ENCODE results near the gene RC3H2. TPM values are rescaled to one million over a fixed set of nuclear protein-coding genes. Genes with fewer than 3 reads are reported as not detected.

Gene RC3H2
- total and polyA plus RNA-seq, 2 of the 13 experiments (the other 11 are each of a cell fraction or from before 2014, with no cell fraction given): 21.0 to 36.4 TPM

GRCh38 chr9:122940749-122941581 lies 35.8 kb upstream of the RC3H2 start, which contains the start of gene RABGAP1 (continued):
- TF ChIP-seq PAX8 (CRISPR knock-in tag; IDR thresholded peaks at IDR 0.05; ENCODE audit: borderline replicate concordance) (no peak), TOE1 (CRISPR knock-in tag; IDR thresholded peaks at IDR 0.05) (no peak), IRF2 (CRISPR knock-in tag; IDR thresholded peaks at IDR 0.05) (no peak), KLF6 (CRISPR knock-in tag; IDR thresholded peaks at IDR 0.05) (no peak), CHD4 (IDR thresholded peaks at IDR 0.05; ENCODE audit: borderline replicate concordance, low read length) (no peak), KDM6A (CRISPR knock-in tag; IDR thresholded peaks at IDR 0.05; ENCODE audit: low read depth) (no peak), ZNF883 (CRISPR knock-in tag; IDR thresholded peaks at IDR 0.05; ENCODE audit: not compliant biosample characterization) (no peak), GPBP1L1 (CRISPR knock-in tag; IDR thresholded peaks at IDR 0.05) (no peak), CENPT (CRISPR knock-in tag; IDR thresholded peaks at IDR 0.05; ENCODE audit: low read depth) (no peak), IRX3 (CRISPR knock-in tag; IDR thresholded peaks at IDR 0.05; ENCODE audit: borderline replicate concordance, low read depth) (no peak), ZNF781 (CRISPR knock-in tag; IDR thresholded peaks at IDR 0.05; ENCODE audit: borderline replicate concordance, not compliant biosample characterization) (no peak), ZNF224 (CRISPR knock-in tag; IDR thresholded peaks at IDR 0.05) (no peak), NFE2L1 (CRISPR knock-in tag; IDR thresholded peaks at IDR 0.05; ENCODE audit: borderline replicate concordance) (no peak), DRAP1 (CRISPR knock-in tag; IDR thresholded peaks at IDR 0.05) (peak; percentile 66), MZF1 (CRISPR knock-in tag; IDR thresholded peaks at IDR 0.05; ENCODE audit: borderline replicate concordance) (no peak), EZH2 (conservative IDR thresholded peaks at IDR 0.05; ENCODE audit: low read depth, low read length) (no peak)
- TF ChIP-seq, protein P1, sequence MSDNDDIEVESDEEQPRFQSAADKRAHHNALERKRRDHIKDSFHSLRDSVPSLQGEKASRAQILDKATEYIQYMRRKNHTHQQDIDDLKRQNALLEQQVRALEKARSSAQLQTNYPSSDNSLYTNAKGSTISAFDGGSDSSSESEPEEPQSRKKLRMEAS (IDR thresholded peaks at IDR 0.05): peak; percentile 37; the same call in 1 of the 2 replicates
- TF ChIP-seq, protein P2, sequence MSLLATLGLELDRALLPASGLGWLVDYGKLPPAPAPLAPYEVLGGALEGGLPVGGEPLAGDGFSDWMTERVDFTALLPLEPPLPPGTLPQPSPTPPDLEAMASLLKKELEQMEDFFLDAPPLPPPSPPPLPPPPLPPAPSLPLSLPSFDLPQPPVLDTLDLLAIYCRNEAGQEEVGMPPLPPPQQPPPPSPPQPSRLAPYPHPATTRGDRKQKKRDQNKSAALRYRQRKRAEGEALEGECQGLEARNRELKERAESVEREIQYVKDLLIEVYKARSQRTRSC (CRISPR knock-in tag; IDR thresholded peaks at IDR 0.05; ENCODE audit: low read depth): no peak
- TF ChIP-seq, protein P3, sequence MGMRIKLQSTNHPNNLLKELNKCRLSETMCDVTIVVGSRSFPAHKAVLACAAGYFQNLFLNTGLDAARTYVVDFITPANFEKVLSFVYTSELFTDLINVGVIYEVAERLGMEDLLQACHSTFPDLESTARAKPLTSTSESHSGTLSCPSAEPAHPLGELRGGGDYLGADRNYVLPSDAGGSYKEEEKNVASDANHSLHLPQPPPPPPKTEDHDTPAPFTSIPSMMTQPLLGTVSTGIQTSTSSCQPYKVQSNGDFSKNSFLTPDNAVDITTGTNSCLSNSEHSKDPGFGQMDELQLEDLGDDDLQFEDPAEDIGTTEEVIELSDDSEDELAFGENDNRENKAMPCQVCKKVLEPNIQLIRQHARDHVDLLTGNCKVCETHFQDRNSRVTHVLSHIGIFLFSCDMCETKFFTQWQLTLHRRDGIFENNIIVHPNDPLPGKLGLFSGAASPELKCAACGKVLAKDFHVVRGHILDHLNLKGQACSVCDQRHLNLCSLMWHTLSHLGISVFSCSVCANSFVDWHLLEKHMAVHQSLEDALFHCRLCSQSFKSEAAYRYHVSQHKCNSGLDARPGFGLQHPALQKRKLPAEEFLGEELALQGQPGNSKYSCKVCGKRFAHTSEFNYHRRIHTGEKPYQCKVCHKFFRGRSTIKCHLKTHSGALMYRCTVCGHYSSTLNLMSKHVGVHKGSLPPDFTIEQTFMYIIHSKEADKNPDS (CRISPR knock-in tag; IDR thresholded peaks at IDR 0.05): no peak
- TF ChIP-seq, protein P4, sequence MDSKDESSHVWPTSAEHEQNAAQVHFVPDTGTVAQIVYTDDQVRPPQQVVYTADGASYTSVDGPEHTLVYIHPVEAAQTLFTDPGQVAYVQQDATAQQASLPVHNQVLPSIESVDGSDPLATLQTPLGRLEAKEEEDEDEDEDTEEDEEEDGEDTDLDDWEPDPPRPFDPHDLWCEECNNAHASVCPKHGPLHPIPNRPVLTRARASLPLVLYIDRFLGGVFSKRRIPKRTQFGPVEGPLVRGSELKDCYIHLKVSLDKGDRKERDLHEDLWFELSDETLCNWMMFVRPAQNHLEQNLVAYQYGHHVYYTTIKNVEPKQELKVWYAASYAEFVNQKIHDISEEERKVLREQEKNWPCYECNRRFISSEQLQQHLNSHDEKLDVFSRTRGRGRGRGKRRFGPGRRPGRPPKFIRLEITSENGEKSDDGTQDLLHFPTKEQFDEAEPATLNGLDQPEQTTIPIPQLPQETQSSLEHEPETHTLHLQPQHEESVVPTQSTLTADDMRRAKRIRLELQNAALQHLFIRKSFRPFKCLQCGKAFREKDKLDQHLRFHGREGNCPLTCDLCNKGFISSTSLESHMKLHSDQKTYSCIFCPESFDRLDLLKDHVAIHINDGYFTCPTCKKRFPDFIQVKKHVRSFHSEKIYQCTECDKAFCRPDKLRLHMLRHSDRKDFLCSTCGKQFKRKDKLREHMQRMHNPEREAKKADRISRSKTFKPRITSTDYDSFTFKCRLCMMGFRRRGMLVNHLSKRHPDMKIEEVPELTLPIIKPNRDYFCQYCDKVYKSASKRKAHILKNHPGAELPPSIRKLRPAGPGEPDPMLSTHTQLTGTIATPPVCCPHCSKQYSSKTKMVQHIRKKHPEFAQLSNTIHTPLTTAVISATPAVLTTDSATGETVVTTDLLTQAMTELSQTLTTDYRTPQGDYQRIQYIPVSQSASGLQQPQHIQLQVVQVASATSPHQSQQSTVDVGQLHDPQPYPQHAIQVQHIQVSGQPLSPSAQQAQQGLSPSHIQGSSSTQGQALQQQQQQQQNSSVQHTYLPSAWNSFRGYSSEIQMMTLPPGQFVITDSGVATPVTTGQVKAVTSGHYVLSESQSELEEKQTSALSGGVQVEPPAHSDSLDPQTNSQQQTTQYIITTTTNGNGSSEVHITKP (CRISPR knock-in tag; IDR thresholded peaks at IDR 0.05; ENCODE audit: low read depth): no peak
